ENCODE results near the gene CD300LD.
"Not testable (repeated sequence)": the region's sequence is repeated elsewhere in the genome, so short reads cannot be mapped to it uniquely, and the experiment has no call there.

Gene CD300LD

DNA sequence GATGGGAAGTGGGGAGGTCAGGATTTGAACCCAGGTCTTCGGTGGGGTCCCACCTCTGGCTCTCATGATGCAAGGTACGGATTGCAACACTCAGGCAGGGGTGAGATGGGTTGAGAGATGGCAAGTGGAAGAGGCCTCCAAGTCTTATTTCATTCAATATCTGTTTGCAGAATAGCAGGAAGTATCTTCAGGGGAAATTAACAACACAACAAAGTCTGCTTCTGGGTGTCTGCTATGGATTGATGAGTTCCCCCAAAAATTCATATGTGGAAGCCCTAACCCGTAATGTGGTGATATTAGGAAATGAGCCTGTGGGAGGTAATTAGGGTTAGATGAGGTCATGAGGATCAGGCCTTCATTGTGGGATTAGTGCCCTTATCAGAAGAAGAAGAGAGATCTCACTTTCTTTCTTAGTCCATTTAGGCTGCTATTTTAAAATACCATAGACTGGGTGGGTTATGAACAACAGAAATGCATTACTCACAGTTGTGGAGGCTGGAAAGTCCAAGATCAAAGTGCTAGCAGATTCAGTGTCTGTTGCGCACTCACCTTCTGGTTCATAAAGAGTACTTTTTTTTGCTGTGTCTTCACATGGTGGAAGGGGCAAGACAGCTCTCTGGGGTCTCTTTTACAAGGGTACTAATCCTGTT is 20.3 kb downstream of the CD300LD start:
- DNase-seq (ENCODE audit: low read depth) = no peak

DNA sequence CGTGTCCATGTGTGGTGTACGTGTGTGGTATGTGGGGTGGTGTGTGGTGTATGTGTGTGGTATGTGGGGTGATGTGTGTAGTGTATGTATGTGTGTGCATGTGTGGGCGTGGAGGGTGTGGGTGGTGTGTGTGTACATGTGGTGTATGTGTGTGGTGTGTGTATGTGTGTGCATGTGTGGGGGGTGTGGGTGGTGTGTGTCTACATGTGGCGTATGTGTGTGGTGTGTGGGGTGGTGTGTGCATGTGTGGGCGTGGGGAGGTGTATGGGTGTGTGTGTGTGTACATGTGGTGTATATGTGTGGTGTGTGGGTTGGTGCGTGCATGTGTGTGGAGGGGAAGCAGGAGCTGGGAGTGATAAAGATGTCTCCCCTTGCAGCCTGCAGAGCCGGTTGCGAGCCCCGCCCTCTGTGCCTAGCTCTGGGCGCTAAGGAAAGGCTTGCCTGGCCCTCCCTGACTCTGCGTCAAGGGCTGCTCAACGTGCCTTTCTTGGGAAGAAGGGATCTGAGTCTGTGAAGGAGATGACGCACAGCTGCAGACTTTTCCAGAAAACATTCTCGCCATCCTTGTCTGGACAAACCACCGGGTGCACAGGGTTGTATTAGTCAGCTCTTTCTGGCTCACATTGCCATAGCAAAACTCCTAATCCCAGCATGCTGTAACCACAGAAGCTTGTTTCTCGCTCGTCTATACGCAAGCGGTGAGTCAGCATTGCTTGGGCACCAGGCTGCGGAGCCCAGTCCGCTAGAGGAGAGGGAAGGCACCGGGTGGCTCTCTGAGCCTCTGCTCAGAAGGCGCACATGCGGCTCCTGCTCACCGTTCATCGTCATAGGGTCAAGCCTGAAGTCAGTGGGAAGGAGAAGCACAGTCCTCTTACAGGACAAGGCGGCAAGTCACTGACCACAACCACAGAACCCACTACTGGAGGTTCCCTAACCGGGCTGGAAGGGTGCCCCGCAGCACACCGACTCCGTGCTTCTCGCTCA is 22.8 kb downstream of the CD300LD start:
- peak; percentile 39 for DNase-seq (ENCODE audit: low read depth)

DNA sequence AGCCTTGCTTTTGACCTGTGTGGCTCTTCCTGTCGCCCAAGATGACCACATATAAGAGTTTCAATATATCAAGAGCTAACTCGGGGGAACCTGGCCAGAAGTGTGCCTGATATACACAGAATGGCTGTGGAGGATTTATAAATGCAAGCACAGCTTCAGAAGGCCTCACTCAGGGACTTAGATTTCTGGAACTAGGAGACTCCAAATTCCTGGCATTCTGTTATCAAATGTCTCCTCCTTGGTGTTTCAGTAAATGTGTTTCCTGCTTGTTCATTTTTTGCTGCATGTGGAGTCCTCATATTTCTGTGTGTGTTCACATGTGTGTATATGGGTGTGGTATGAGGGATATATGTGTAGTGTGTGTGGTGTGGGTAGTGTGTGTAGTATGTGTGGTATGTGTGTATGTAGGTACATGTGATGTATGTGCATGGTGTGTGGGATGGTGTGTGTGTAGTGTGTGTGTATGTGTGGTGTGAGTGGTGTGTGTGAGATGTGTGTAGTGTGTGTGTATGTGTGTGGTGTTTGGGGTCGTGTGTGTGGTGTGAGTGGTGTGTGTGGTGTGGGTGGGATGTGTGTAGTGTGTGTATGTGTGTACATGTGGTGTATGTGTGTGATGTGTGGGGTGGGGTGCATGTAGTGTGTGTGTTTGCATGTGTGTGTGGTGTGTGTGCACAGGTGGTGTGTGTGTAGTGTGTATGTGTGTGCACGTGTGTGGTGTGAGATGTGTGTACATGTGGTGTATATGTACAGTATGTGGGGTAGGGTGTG is 23.8 kb downstream of the CD300LD start:
- DNase-seq (ENCODE audit: low read depth) = no peak

- DNase-seq (ENCODE audit: low read depth) = no peak
Measured at GRCh38 chr17:74567397-74567796, 24.7 kb downstream of the CD300LD start, which contains the start of gene CD300H. TSS of gene CD300H (minus strand) at chr17:74567509.

GRCh38 chr17:74566132-74566753 is 25.8 kb downstream of the CD300LD start:
- peak; percentile 24 for DNase-seq (ENCODE audit: low read depth)

DNA sequence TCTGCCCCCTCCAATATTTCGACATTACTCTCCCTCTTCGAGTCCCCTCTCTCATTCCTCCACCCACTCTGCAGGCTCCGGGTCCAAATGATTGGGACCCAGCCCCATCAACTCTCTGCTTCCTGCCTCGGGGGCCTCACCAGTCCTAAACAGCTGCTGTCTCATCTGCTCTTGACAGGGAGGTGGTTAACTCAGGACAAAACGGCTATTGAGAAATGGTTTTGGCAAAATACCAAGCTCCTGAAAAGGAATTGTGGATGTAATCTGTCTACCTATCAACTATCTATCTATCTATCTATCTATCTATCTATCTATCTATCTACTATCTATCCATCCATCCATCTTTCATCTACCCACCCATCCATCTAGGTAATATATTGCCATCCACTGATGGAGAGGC is 27.0 kb downstream of the CD300LD start:
- no peak for DNase-seq (ENCODE audit: low read depth)

- no peak for DNase-seq (ENCODE audit: low read depth)
Measured at GRCh38 chr17:74563358-74563757, 28.7 kb downstream of the CD300LD start.

DNA sequence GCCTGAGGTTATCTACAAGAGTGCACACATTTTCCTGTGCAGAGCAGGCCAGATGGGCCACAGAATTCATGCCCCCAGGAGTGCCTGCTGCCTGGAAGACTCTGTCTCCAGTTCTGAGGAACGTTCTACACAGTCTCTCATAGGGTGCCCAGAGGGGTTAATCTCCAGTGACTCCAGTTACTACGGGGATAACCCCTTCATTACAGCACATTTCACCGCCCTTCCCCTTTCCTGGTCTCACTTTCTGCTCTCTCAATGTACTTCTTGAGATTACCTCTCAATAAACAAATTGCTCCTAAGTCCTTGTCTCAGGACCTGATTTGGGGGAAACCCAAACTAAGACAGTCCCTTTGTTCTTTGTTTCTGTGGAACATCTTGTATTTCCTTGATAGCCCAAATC is 30.5 kb downstream of the CD300LD start:
- no peak for DNase-seq (ENCODE audit: low read depth)

DNA sequence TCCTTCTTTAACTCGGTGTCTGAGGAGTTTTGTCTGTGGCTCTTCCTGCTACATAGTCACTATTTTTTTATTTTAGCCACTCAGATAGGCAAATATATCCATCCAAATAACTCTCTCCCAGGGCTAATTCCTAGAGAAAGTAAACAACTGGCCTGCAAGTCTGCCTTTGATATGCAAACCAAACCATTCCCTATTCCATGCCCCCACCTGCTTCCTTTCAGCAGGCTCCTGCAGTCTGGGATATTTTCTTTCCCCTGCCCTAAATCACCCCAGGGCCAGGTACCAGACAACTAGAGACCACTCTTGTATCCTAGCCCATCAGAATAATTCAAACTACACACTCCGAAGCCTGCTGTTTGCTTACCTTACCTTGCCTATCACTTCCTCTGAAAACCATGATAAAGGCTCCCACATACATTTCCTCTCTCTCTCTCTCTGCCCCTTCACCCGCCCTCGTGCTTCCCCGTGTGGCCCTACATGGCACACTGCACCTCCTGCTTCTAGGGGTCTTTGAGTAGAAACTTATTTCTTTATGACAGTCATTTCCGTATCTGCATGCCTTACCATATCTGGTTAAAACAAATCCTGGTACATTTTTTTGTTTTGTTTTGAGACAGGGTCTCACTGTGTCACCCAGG is 33.1 kb downstream of the CD300LD start:
- DNase-seq (ENCODE audit: low read depth) = no peak

GRCh38 chr17:74558402-74558801 is 33.7 kb downstream of the CD300LD start:
- not testable (repeated sequence) for DNase-seq (ENCODE audit: low read depth)

DNA sequence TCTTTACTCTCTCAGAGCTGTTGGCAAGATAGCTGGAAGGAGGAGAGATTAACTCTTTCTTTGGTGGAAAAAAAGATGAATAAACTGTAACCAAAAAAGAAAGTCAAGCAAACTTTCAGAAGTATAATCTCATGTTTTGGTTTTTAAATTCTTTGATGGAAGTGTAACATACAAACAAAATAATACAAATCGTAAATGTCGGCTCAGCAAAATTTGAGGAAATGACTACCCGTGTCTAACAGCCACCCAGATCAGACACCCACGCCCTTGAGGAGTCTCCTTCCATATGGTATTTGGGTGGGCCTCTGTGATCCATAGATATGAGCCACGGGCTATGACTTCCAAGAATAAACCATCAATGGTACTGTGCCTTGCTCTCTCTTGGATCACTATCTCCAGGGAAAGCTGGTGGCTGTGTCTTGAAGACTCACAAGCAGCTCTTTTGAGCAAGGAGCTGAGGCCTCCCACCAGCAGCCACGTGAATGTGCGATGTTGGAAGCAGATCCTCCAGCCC is 36.6 kb downstream of the CD300LD start:
- no peak for DNase-seq (ENCODE audit: low read depth)

GRCh38 chr17:74554909-74555308 is 37.2 kb downstream of the CD300LD start:
- DNase-seq (ENCODE audit: low read depth) = no peak

DNA sequence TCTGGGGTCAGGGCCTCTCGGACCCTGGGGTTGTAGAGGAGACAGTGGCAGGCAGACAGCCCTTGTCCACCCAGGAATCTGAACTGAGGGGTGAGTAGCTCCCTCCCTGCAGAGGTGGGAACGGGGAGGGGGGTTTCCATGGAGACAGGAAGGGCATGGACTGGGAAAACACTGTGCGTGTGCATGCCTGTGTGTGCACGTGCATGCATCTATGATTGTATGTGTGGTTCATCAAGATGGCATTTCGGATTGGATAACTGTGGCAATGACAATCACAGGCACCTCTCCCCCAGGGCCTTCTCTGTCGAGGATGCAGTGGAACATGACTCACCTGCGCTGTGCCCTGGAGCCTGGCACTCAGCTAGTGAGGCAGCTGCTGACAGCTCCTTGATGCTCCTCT is 40.0 kb downstream of the CD300LD start:
- no peak for DNase-seq (ENCODE audit: low read depth)

DNA sequence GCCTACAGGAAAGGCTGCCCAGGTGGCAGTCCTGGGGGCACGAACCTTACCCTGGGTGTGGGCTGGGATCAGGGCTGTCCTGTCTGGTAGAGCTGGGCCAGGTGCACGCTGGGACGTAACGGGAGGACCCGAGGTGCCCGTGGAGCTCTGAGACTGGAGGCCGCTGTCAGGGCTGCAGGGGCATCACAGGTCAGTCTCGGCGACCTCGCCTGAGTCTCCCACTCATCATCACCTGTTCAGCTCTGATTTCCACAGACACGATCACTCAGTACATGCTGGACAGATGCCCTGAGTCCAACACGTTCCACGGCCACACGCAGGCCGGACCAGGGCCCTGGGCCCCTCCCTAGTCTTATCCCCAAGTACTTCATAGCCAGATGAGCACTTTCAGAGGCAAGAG is 41.5 kb downstream of the CD300LD start:
- DNase-seq (ENCODE audit: low read depth) = no peak

DNA sequence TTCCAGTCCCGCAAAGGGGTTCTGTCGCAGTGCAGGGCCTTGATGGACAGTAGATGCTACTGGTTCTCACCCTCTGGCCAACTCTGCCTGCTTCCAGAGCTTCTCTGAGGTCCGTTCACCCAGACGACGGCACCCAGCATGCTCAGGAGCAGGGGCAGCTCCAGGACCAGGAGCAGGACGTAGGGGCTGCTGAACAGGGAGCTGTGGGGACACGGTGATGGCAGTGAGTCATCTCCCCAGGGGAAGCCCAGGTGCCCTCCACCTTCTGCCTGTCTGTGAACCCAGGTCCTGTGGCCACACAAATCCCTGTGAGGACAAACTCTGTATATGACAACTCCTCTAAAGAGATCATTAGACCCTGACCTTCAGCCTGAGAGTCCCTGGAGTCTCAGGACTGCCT is 42.7 kb downstream of the CD300LD start:
- DNase-seq (ENCODE audit: low read depth) = no peak

- DNase-seq (ENCODE audit: low read depth) = no peak
Measured at GRCh38 chr17:74547736-74548135, 44.3 kb downstream of the CD300LD start.

DNA sequence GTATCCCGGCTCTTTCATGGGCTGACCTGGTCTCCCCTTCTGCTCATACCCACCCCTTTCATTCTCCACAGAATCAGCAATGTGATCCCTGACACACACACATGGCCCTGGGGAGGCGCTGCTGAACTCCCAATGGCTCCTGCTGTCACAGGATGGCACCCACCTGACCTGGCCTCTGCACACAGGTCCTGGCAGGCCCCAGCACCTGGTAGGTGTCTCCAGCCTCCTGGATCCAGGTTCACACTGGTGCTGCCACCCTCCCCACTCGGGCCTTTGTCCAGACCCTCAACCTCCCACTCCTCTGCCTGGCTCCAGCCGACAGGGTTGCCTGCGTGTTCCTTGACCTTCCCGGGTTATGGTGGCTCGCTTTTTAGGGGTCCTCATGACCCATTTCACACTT is 44.8 kb downstream of the CD300LD start:
- DNase-seq (ENCODE audit: low read depth) = no peak

DNA sequence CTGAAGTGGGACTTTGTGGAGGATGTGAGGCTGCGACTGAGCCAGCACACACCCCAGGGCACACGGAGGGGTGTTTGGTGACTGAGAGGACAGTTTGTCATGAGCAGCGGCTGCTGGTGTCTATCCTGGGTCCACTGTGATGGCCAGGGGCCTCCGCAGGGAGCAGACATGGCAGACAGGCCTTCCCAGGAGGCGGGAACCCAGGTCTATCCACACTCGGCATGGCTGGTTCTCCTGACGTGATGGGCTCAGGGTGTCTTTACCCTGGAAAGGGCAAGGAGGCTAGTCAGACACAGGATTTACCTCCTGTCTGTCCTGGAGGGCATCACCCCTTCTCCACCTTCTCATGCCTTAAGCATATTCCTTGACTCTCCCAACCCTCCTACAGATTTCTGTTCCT is 45.5 kb downstream of the CD300LD start:
- DNase-seq (ENCODE audit: low read depth) = no peak

GRCh38 chr17:74545843-74546230 is 46.2 kb downstream of the CD300LD start, which contains the start of gene CD300C:
TSS of gene CD300C (minus strand) at chr17:74546115. CDS start at chr17:74545782, 333 bp downstream.
- no peak for DNase-seq (ENCODE audit: low read depth)

GRCh38 chr17:74544991-74545842 is 46.9 kb downstream of the CD300LD start:
- no peak for DNase-seq (ENCODE audit: low read depth)

Measured in activated T-cell treated with anti-CD3 and anti-CD28 coated beads for 48 hours (primary cell).